ENCODE results near the gene ARID2. TPM values are rescaled to one million over a fixed set of nuclear protein-coding genes. Genes with fewer than 3 reads are reported as not detected.

Gene ARID2
- total and polyA plus RNA-seq, 2 donors from 2014 or later, result 4.4 to 35.7 TPM

- no peaks in the 10 kb centered on the region for H3K9me3 ChIP-seq (ENCODE audit: control insufficient read depth in 2 of 3, insufficient read depth in 1 of 3, low read length in 3 of 3)
- no peak overlapping the region for H3K4me3 ChIP-seq (ENCODE audit: low read length in 3 of 3)
- DNase-seq, result no peak
- intact Hi-C loops (cut with DNase I), result no loop called here
- peaks cover 0 to 5% (median 0%) of the 10 kb centered on the region in 3 donors for H3K4me1 ChIP-seq (ENCODE audit: control insufficient read depth in 2 of 3, insufficient read depth in 2 of 3, low read depth in 1 of 3, low read length in 3 of 3)
- TF ChIP-seq, protein P1, sequence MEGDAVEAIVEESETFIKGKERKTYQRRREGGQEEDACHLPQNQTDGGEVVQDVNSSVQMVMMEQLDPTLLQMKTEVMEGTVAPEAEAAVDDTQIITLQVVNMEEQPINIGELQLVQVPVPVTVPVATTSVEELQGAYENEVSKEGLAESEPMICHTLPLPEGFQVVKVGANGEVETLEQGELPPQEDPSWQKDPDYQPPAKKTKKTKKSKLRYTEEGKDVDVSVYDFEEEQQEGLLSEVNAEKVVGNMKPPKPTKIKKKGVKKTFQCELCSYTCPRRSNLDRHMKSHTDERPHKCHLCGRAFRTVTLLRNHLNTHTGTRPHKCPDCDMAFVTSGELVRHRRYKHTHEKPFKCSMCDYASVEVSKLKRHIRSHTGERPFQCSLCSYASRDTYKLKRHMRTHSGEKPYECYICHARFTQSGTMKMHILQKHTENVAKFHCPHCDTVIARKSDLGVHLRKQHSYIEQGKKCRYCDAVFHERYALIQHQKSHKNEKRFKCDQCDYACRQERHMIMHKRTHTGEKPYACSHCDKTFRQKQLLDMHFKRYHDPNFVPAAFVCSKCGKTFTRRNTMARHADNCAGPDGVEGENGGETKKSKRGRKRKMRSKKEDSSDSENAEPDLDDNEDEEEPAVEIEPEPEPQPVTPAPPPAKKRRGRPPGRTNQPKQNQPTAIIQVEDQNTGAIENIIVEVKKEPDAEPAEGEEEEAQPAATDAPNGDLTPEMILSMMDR (IDR thresholded peaks at IDR 0.05; ENCODE audit: borderline replicate concordance, extremely low read depth, insufficient read depth), result no peak
- no peak overlapping the region for H3K9ac ChIP-seq (ENCODE audit: low read length in 3 of 3)
- peak; percentile 15 for FAIRE-seq
- H3K27me3 ChIP-seq (ENCODE audit: control insufficient read depth, insufficient read depth, low read length), result no peaks in the 10 kb centered on the region
- H3K27ac ChIP-seq (ENCODE audit: low read depth in 2 of 2, low read length in 2 of 2), result no peak overlapping the region
- no peaks in the 10 kb centered on the region for H3K36me3 ChIP-seq (ENCODE audit: control insufficient read depth in 2 of 3, insufficient read depth in 3 of 3, low read length in 3 of 3)
Measured at GRCh38 chr12:45803111-45803510, 73.6 kb downstream of the ARID2 start.

DNA sequence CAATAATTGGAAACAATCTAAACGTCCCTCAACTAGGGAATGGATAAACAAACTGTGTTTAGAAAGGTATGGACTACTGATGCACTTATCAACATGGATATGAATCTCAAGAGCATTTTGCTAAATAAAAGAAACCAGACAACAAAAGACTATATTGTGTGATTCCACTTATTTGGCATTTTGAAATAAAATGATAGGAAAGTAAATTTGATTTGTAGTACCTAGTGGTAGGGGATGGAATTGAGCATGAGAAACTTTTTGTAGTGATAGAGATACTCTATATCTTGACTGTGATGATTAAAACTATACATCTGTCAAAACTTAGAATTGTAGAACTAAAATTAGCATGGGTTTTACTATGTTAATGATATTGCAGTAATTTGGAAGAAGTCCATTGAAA is 87.1 kb downstream of the ARID2 start:
- intact Hi-C loops (cut with DNase I), result no loop called here
- Histone ChIP-seq H3K27me3 (ENCODE audit: control insufficient read depth, insufficient read depth, low read length) (no peaks in the 10 kb centered on the region), H3K9me3 (ENCODE audit: control insufficient read depth in 2 of 3, insufficient read depth in 1 of 3, low read length in 3 of 3) (no peaks in the 10 kb centered on the region), H3K4me3 (ENCODE audit: low read length in 3 of 3) (no peak overlapping the region), H3K27ac (ENCODE audit: low read depth in 2 of 2, low read length in 2 of 2) (no peak overlapping the region), H3K4me1 (ENCODE audit: control insufficient read depth in 2 of 3, insufficient read depth in 2 of 3, low read depth in 1 of 3, low read length in 3 of 3) (no peaks in the 10 kb centered on the region), H3K9ac (ENCODE audit: low read length in 3 of 3) (no peak overlapping the region), H3K36me3 (ENCODE audit: control insufficient read depth in 2 of 3, insufficient read depth in 3 of 3, low read length in 3 of 3) (peaks cover 0 to 2% (median 0%) of the 10 kb centered on the region in 3 donors)
- DNase-seq, result no peak
- no peak for FAIRE-seq
- TF ChIP-seq, protein P1 (IDR thresholded peaks at IDR 0.05; ENCODE audit: borderline replicate concordance, extremely low read depth, insufficient read depth), result no peak

- TF ChIP-seq, protein P1 (IDR thresholded peaks at IDR 0.05; ENCODE audit: borderline replicate concordance, extremely low read depth, insufficient read depth), result no peak
- FAIRE-seq, result no peak
- intact Hi-C loops (cut with DNase I), result no loop called here
Measured at GRCh38 chr12:45827974-45828373, 98.5 kb downstream of the ARID2 start.

GRCh38 chr12:45828402-45828801 is 98.9 kb downstream of the ARID2 start:
- H3K9me3 ChIP-seq (ENCODE audit: control insufficient read depth in 2 of 3, insufficient read depth in 1 of 3, low read length in 3 of 3), result no peaks in the 10 kb centered on the region
- H3K4me3 ChIP-seq (ENCODE audit: low read length in 3 of 3), result no peak overlapping the region
- TF ChIP-seq, protein P1 (IDR thresholded peaks at IDR 0.05; ENCODE audit: borderline replicate concordance, extremely low read depth, insufficient read depth), result no peak
- peaks cover 0 to 5% (median 0%) of the 10 kb centered on the region in 3 donors for H3K36me3 ChIP-seq (ENCODE audit: control insufficient read depth in 2 of 3, insufficient read depth in 3 of 3, low read length in 3 of 3)
- no peaks in the 10 kb centered on the region for H3K27me3 ChIP-seq (ENCODE audit: control insufficient read depth, insufficient read depth, low read length)
- DNase-seq (no peak), FAIRE-seq (no peak)
- no peak overlapping the region for H3K9ac ChIP-seq (ENCODE audit: low read length in 3 of 3)
- no peak overlapping the region for H3K27ac ChIP-seq (ENCODE audit: low read depth in 2 of 2, low read length in 2 of 2)
- no peaks in the 10 kb centered on the region for H3K4me1 ChIP-seq (ENCODE audit: control insufficient read depth in 2 of 3, insufficient read depth in 2 of 3, low read depth in 1 of 3, low read length in 3 of 3)
- intact Hi-C loops (cut with DNase I), result no loop called here

More at GRCh38 chr12:45827974-45828373, 98.5 kb downstream of the ARID2 start:
- Histone ChIP-seq H3K36me3 (ENCODE audit: control insufficient read depth in 2 of 3, insufficient read depth in 3 of 3, low read length in 3 of 3) (peaks cover 0 to 5% (median 3%) of the 10 kb centered on the region in 3 donors), H3K4me3 (ENCODE audit: low read length in 3 of 3) (no peak overlapping the region), H3K9ac (ENCODE audit: low read length in 3 of 3) (no peak overlapping the region), H3K27me3 (ENCODE audit: control insufficient read depth, insufficient read depth, low read length) (no peaks in the 10 kb centered on the region), H3K9me3 (ENCODE audit: control insufficient read depth in 2 of 3, insufficient read depth in 1 of 3, low read length in 3 of 3) (no peaks in the 10 kb centered on the region), H3K27ac (ENCODE audit: low read depth in 2 of 2, low read length in 2 of 2) (no peak overlapping the region), H3K4me1 (ENCODE audit: control insufficient read depth in 2 of 3, insufficient read depth in 2 of 3, low read depth in 1 of 3, low read length in 3 of 3) (no peaks in the 10 kb centered on the region)
- no peak for DNase-seq
